HG03139 (cell line): Measurements from ENCODE around the gene RPL12.

Source experiments
- ATAC-seq: cut with Tn5 transposase; IDR thresholded peaks from one replicate; pipeline ENCODE4 v1.9.1; 2021; ENCODE audit not compliant: unreplicated experiment

Gene RPL12

GRCh38 chr9:127444921-127445850 is 6.0 kb downstream of the RPL12 start:
- ATAC-seq, result no peak

- no peak for ATAC-seq
Observed at GRCh38 chr9:127444283-127444920, 6.8 kb downstream of the RPL12 start.

GRCh38 chr9:127438394-127438793 is 12.8 kb downstream of the RPL12 start:
- no peak for ATAC-seq

DNA sequence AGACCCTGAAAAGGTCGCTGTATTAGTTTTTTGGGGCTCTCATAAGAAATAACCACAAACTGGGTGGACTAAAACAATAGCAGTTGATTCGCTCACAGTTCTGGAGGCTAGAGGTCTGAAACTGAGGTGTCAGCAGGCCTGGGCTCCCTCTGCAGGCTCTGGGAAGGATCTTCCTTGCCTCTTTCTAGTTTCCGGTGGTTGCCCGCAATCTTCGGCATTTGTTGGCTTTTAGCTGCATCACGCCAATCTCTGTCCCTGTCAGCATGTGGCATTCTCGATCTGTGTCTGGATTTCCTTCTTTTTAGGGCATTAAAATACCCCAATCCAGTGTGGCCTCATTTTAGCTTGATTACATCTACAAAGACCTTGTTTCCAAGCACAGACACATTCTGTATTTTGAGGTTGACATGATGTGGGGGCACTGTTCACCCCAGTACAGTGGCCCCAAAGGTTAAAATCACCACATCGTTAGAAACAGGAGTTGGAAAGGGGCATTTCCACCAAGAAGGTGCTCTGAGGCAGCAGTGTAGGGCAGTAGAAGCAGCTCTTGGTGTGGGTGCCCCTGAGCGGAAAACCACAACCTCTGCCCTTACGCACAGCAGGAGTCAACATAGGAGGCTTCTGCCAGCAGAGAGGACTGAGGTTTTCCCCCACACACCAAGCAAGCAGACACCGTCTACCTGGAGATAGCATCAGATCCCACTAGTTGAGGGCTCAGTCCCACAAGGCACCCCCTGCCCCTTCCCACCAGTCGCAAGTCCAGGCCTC is 13.5 kb downstream of the RPL12 start:
- ATAC-seq, result no peak

DNA sequence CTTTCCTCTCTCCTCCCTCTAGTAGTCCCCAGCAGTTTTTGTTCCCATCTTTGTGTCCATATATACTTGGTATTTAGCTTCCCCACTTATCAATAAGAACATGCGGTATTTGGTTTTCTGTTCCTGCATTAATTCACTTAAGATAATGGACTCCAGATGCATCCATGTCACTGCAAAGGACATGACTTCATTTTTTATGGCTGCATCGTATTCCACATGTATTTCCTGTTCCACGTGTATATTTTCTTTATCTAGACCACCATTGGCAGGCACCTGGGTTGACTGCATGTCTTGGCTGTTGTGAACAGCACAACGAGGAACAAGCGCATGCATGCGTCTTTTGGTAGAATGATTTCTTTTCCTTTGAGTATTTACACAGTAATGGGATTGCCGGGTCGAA is 20.8 kb downstream of the RPL12 start:
- no peak for ATAC-seq

- ATAC-seq, result no peak
Observed at GRCh38 chr9:127428348-127428747, 22.9 kb downstream of the RPL12 start.

DNA sequence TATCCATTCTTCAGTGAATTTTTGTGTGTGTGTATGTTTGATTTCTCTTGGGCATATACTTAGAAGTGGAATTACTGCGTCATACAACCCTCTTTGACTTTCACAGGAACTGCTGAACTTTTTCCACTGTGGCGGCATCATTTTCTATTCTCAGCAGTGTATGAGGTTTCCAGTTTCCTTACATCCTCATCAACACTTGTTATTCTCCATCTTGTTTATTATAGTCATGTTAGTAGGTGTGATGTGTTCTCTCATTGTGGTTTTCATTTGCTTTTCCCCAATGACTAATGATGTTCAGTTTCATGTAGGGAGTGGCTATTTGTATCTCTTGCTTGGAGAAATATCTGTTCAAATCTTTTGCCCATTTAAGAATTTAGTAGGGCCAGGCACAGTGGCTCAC is 24.4 kb downstream of the RPL12 start:
- ATAC-seq, result no peak

DNA sequence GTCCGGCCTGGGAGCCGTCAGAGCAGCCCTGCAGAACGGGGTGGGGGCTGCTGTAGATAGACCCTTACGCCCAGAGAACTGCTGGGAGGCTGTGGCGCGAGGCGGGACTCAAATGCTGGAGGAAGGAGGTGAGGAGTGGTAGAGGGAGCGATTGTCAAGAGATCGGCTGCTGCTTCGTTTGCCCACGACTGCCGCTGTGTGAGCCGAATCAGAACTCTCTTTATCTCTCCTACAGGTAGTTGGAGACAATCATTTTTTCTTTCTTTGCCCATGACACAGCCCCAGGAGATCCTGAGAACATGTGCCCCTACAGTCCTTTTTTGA is 26.6 kb downstream of the RPL12 start:
- ATAC-seq, result peak; percentile 19

DNA sequence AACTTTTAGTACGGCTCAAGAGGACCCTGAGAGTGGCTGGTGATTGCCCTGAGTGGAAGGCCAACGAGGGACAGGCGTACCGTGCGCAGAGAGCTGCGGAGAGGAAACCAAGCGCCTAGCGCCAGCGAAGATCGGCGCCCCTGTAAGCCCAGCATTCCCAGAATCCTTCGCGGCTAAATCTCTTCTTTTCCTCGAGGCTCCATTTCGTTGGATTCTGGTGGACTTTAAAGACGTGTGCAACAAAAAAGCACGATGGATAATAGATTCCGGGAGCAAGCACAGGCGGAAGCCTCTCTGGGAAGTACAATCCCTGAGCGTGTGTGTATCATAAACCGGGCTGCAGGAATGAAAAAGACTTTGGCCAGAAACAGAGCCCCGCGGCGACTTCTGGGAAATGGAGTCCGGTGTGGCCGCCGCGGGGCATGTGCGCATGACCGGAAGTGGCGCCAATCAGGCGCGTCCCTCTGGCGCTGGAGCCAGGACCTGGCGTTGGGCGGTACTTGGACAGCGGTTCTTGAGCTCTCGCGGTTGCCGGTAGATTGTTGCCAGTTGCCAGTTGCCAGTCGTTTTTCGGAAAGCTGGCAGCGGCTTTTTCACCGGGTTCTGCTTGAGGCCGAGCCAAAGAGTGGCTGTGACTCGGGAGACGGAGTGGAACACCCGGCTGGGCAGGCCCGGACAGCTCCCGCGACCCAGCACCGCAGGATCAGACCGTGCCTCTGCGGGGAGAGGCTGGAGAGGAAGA is 27.1 kb downstream of the RPL12 start, which contains the start of gene ZNF79:
Gene ZNF79, plus strand, starts transcription at position 449 of the 742 bp plus-strand sequence. CDS start 406 bp downstream, outside the sequence.
- peak; percentile 71 for ATAC-seq

- no peak for ATAC-seq
Observed at GRCh38 chr9:127423476-127423933, 27.7 kb downstream of the RPL12 start.

GRCh38 chr9:127422787-127423186 is 28.4 kb downstream of the RPL12 start:
- ATAC-seq, result no peak

DNA sequence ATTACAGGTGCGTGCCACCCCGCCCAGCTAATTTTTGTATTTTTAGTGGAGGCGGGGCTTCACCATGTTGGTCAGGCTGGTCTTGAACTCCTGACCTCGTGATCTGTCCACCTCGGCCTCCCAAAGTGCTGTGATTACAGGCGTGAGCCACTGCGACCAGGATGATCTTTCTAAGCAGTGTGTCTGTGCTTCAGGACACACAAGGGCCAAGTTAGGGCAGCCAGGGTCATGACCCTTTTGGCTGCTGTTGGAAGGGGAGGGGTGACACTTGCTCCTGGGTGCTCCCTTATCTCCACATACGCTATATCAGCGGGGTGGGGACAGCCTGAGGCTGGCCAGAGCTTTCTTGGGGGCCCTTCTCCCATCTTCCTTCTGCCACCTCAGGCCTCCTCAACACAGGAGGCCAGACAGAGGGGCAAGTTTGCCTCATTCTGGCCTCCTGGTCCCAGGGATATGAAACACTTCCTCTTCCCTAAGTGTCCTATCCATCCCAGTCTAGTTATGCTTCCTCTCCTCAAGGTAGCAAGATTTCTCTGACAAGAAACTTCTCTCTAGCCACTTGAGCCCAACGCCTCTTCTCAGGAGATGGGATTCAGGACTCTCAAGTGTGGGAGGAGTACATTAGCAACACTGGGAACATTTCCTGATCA is 28.9 kb downstream of the RPL12 start:
- ATAC-seq, result no peak

DNA sequence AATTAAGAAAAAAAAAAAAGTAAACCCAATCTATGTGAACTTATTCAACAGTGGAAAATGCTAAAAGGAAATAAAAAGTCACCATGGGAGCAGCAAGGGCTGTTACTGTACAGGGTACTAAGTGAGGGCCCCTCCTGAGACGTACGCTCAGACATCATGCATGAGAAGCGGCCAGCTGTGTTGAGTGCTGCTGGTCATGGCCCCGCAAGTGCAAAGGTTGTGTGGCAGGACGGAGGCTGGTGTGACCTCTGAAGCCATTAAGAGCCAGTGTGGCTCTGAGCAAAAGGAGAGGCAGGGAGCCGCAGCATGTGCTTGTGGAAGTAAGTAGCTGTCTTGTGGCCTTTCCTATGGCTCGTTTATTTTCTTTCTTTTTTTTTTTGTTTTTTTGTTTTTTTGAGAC is 30.1 kb downstream of the RPL12 start:
- ATAC-seq, result no peak

DNA sequence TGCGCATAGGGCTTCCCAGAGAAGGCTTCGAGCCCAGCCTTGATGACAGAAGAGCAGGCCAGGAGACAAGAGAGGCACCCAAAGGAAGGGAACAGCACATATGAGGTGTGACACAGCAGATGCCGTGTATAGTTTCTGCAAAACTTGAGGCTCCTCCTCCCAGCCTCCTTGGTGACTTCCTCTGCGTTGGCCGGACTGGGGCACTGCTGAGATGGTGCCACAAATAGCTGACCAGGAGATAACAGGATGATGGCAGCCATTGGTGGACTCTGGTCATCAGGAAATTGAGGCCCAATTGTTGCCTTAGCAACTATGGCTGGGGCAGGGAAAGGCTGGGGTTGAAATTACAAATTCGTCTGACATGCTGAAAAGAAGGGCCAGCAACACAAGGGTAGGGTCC is 31.9 kb downstream of the RPL12 start:
- no peak for ATAC-seq

DNA sequence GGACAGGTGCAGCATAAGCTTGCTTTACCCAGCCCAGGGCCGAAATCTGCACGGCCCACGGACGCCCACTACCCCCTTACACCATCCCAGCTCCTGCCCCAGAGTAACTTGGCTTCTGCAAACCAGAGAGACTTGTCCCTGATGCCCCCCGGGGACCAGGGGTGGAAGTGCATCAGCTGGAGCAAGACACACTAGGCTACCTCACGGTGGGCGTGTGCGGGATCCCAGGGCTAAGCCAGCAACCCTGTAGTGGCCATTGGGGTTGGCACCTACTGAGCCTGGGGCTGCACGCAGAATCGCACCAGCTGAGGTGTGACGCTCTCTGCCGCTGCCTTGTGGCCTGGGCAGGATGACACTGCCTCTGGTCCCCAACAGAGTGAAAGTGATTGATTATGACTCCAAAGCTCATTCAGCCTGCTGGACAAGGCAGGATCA is 33.2 kb downstream of the RPL12 start:
- ATAC-seq, result no peak

GRCh38 chr9:127417131-127418036 is 33.8 kb downstream of the RPL12 start:
- no peak for ATAC-seq

DNA sequence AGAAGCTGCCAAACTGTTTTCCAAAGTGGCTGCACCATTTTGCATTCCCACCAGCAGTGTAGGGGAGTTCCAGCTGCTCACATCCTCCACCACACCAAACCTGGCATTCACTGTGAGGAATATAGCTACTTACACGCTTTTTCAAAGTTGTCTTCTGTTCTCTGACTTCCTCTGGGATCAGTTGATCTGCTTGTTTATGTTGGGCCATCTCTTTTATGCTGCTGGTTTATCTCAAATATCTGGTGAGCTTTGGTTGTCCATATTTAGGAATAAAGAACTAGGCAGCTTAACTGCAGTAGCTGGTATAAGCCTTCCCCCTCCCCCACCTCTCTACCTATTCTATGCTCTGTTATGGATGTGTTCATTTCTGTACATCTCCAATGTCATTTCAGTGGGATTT is 35.5 kb downstream of the RPL12 start:
- no peak for ATAC-seq

GRCh38 chr9:127415141-127415540 is 36.1 kb downstream of the RPL12 start:
- ATAC-seq, result no peak

GRCh38 chr9:127411122-127411521 is 40.1 kb downstream of the RPL12 start:
- ATAC-seq, result no peak
